Body of pancreas (tissue), 4 donors: Measurements from ENCODE around the gene TTI1. TPM values are rescaled to one million over a fixed set of nuclear protein-coding genes. Genes with fewer than 3 reads are reported as not detected.

Experiments used
- ATAC-seq: fragments of 150-250 bp; one replicate; pipeline ENCODE4 v1.9.1; 2016
- DNase-seq, 4 donors: peaks; one replicate each; pipeline ENCODE4 v3.0.0-alpha.2; 2019
- H3K27ac ChIP-seq, 4 donors: fragments of 200-600 bp; sonication (generic); 1 replicate in 3 of 4; 2 replicates in 1 of 4; pipeline versions ENCODE4 v1.5.1 to v1.6.1; 2016 to 2019; ENCODE audit warnings: mild to moderate bottlenecking in 1 of 4, mixed read lengths in 1 of 4, moderate library complexity in 1 of 4
- H3K27me3 ChIP-seq, 2 donors: fragments of 200-600 bp; sonication (generic); one replicate each; pipeline ENCODE4 v1.6.0; 2016; ENCODE audit warnings: mild to moderate bottlenecking in 1 of 2
- H3K36me3 ChIP-seq, 2 donors: fragments of 200-600 bp; sonication (generic); replicated peaks in 1 of 2; 2 replicates each; pipeline ENCODE4 v1.5.1; 2016; ENCODE audit warnings: low read depth in 2 of 2; ENCODE audit not compliant: insufficient read depth in 1 of 2
- H3K4me1 ChIP-seq: fragments of 200-600 bp; sonication (generic); one replicate; pipeline ENCODE4 v1.6.0; 2016
- H3K4me3 ChIP-seq, 2 donors: fragments of 200-600 bp; sonication (generic); 1 replicate in 1 of 2; 2 replicates in 1 of 2; pipeline ENCODE4 v1.5.1; 2016 to 2019
- H3K9me3 ChIP-seq, 3 donors: fragments of 200-600 bp; sonication (generic); 1 replicate in 2 of 3; 2 replicates in 1 of 3; pipeline ENCODE4 v1.5.1; 2016
- POLR2A ChIP-seq, 3 donors: fragments of 450-650 bp; IDR thresholded peaks; one replicate each; pipeline ENCODE4 v1.6.1; 2016; ENCODE audit warnings: antibody characterized with exemption in 3 of 3, mild to moderate bottlenecking in 2 of 3
- WGBS, 2 donors: methylation state at CpG; one replicate each; pipeline ENCODE4 v1.1.5; 2017; 5-methylcytosine and 5-hydroxymethylcytosine counted together
- intact Hi-C: fragments of 100-400 bp; cut with DNase I; formaldehyde crosslinking; loops from one replicate; pipeline ENCODE4 v1.15.1; 2023
- total RNA-seq, 2 donors: library from RNA; depleted of rRNA; stranded (reverse); fragments of >200 nt; gene quantifications; one replicate each; pipeline ENCODE4 v1.1.0, GENCODE V29; 2016
- TF ChIP-seq, protein P1 (sequence below), 7 experiments: fragments of 450-650 bp in 4 of 7; fragments of 200-600 bp in 3 of 7; sonication (generic) in 3 of 7; IDR thresholded peaks; one replicate each; pipeline ENCODE4 v1.5.1; 2016 to 2019; ENCODE audit warnings: antibody characterized with exemption in 7 of 7

The TTI1 gene
- total RNA-seq, 2 donors from 2014 or later = 12.2 to 14.0 TPM

DNA sequence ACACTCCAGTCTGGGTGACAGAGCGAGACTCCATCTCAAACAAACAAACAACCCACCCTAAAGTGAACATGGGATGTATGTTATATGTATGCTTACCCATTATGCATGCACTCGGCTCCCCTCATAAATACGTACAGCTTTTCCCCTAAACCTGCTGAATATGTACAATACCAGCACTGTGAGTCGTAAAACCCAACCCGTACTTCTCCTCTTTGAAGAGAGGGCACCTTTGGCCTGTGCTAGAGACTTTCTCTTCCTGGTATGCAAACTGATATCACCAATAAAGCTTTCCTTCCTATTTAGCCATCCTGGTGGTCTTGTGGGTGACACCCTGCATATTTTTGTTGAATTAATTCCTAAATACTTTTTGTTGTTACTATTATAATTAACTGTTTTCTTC is 79.1 kb downstream of the TTI1 start:
- Histone ChIP-seq H3K9me3 (no peaks in the 10 kb centered on the region), H3K4me1 (no peaks in the 10 kb centered on the region), H3K36me3 (no peaks in the 10 kb centered on the region), H3K4me3 (no peak overlapping the region), H3K27ac (no peak overlapping the region), H3K27me3 (no peaks in the 10 kb centered on the region)
- no peak for ATAC-seq
- WGBS, 2 donors = 88 to 94% methylated on average over 5 of the region's 5 CpGs
- TF ChIP-seq, protein P1, sequence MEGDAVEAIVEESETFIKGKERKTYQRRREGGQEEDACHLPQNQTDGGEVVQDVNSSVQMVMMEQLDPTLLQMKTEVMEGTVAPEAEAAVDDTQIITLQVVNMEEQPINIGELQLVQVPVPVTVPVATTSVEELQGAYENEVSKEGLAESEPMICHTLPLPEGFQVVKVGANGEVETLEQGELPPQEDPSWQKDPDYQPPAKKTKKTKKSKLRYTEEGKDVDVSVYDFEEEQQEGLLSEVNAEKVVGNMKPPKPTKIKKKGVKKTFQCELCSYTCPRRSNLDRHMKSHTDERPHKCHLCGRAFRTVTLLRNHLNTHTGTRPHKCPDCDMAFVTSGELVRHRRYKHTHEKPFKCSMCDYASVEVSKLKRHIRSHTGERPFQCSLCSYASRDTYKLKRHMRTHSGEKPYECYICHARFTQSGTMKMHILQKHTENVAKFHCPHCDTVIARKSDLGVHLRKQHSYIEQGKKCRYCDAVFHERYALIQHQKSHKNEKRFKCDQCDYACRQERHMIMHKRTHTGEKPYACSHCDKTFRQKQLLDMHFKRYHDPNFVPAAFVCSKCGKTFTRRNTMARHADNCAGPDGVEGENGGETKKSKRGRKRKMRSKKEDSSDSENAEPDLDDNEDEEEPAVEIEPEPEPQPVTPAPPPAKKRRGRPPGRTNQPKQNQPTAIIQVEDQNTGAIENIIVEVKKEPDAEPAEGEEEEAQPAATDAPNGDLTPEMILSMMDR (IDR thresholded peaks at IDR 0.05) = no peak
- no peak for TF ChIP-seq POLR2A (IDR thresholded peaks at IDR 0.05)
- intact Hi-C loops = no loop called here
- DNase-seq = no peak

DNA sequence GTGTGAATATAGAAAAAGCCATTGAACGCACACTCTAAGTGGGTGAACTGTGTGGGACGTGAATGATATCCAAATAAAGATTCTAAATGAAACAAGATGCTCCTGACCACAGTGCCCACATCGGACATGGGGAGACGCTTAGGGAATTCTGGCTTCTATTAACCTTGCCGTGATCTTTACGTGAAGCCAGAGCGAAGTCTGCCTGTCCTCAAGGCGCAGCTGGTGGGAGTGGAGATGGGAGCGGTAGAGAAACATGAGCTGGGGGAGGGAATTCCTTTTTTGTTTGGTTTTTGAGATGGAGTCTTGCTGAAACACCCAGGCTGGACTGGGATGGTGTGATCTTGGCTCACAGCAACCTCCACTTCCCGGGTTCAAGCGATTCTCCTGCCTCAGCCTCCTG is 84.3 kb downstream of the TTI1 start:
- no peak for DNase-seq
- no peak for ATAC-seq
- H3K27me3 ChIP-seq = no peaks in the 10 kb centered on the region
- no peaks in the 10 kb centered on the region for H3K4me1 ChIP-seq
- H3K9me3 ChIP-seq = peaks cover 0 to 6% (median 0%) of the 10 kb centered on the region in 3 donors
- 89 to 93% methylated on average over 9 to 11 of the region's 11 CpGs for WGBS, 2 donors
- TF ChIP-seq, protein P1 (IDR thresholded peaks at IDR 0.05) = no peak
- no peak for TF ChIP-seq POLR2A (IDR thresholded peaks at IDR 0.05)
- intact Hi-C loops = no loop called here
- no peak overlapping the region for H3K4me3 ChIP-seq
- no peaks in the 10 kb centered on the region for H3K36me3 ChIP-seq
- no peak overlapping the region for H3K27ac ChIP-seq

DNA sequence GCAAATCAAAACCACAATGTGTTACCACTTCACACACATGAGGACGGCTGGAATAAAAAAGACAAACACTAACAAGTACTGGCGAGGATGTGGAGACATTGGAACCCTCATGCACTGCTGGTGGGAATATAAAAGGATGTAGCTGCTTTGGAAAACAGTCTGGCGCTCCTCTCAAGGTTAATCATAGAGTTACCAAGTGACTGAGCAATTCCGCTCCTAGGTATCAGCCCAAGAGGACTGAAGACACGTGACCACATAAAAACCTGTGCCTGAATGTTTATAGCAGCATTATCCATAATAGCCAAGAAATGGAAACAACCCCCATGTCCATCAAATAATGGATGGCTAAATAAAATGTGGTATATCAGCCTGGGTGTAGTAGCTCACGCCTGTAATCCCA is 85.3 kb downstream of the TTI1 start:
- no peak overlapping the region for H3K4me3 ChIP-seq
- H3K27me3 ChIP-seq = no peaks in the 10 kb centered on the region
- ATAC-seq (no peak), DNase-seq (no peak)
- H3K27ac ChIP-seq = no peak overlapping the region
- no peaks in the 10 kb centered on the region for H3K36me3 ChIP-seq
- WGBS, 2 donors = 92 to 94% methylated on average over 6 of the region's 6 CpGs
- TF ChIP-seq POLR2A (IDR thresholded peaks at IDR 0.05) = no peak
- TF ChIP-seq, protein P1 (IDR thresholded peaks at IDR 0.05) = no peak
- H3K9me3 ChIP-seq = peaks cover 0 to 6% (median 0%) of the 10 kb centered on the region in 3 donors
- intact Hi-C loops = no loop called here
- H3K4me1 ChIP-seq = no peaks in the 10 kb centered on the region

DNA sequence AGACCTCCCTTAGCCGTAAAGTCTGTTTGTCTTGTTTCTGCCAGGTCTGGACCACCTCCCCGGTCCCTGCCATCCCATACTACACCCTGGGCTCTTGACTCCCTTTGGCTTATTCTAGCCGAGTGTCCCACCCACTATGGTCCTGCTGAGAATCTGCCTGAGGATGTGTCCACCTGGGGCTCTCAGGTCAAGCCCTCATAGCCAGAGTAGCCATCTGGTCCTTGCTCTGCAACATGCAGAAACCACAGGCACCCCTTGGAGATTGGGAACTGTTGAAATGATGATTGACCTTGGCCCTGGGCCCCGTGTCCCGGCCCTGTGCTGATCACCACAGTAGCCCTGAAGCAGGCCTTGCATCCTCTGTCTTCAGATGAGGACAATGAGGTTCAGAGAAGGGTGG is 86.3 kb downstream of the TTI1 start:
- H3K36me3 ChIP-seq = no peaks in the 10 kb centered on the region
- 87 to 92% methylated on average over 3 to 5 of the region's 5 CpGs for WGBS, 2 donors
- peaks cover 0 to 6% (median 0%) of the 10 kb centered on the region in 3 donors for H3K9me3 ChIP-seq
- no peaks in the 10 kb centered on the region for H3K27me3 ChIP-seq
- DNase-seq (no peak), ATAC-seq (no peak)
- intact Hi-C loops = no loop called here
- H3K4me3 ChIP-seq = no peak overlapping the region
- H3K4me1 ChIP-seq = no peaks in the 10 kb centered on the region
- H3K27ac ChIP-seq = no peak overlapping the region
- no peak for TF ChIP-seq POLR2A (IDR thresholded peaks at IDR 0.05)
- TF ChIP-seq, protein P1 (IDR thresholded peaks at IDR 0.05) = no peak

DNA sequence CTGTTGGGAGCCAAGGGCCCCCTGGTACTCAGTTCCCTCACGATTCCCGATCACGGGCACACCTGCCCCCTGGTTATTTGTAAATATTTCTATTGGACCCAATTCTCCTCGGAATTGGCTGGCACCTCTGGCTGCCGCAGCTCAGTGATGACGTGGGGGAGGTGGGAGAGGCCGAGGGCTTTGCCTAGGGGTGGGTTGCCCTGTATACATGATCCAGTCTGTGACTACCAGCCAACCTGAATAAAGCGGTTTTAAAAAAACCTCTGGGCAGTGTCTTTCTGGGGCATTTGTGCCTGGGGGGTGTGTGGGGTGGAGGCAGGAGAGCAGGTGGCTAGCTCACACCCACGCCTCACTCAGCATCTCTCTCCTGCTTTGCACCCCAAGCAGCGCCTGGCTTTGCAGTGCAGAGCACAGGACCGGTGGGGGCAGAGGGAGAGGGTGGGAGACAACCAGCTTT is 88.1 kb downstream of the TTI1 start:
- no peak for DNase-seq
- WGBS, 2 donors = 19 to 28% methylated on average over 11 of the region's 11 CpGs
- Histone ChIP-seq H3K4me3 (no peak overlapping the region), H3K27me3 (no peaks in the 10 kb centered on the region), H3K9me3 (peaks cover 0 to 6% (median 0%) of the 10 kb centered on the region in 3 donors), H3K27ac (no peak overlapping the region), H3K36me3 (no peaks in the 10 kb centered on the region), H3K4me1 (no peaks in the 10 kb centered on the region)
- no peak for TF ChIP-seq POLR2A (IDR thresholded peaks at IDR 0.05)
- TF ChIP-seq, protein P1 (IDR thresholded peaks at IDR 0.05) = no peak
- intact Hi-C loops = no loop called here
- no peak for ATAC-seq
